ENCODE measurements around the gene WDTC1.
A peak's percentile ranks its signal among the peaks of the same experiment; 100 is the strongest.

Gene WDTC1

DNA sequence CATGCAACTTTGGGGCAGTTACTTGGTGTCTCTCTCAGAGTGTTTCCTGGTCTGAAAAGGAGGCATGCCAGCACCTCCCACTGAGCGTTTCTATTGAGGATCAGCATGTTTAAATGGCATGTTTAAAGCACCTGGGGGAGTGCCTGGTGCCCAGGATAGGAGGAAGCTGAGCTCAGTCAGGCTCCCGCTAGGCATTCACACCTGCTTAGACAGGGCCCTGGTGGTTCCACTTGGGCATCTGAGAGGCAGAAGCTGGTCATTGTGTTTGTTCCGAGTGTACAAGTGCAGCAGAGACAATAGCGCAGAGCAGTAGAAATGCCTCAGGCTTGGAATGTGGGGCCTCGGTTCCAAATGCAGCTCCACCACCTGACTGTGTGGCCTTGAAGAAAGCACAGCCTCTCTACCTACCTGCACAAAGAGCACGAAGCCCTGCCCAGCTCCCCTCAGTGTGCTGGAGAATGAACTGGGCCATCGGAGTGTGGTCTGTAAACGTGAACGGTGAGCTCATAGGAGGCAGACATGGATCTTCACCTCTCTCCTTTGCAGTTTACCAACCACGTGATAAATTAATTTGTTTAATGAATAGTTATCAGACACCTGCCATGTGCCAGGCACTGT is 67.3 kb downstream of the WDTC1 start:
- DNase-seq (ENCODE audit: low read depth, low spot score): no peak

- no peak for DNase-seq (ENCODE audit: low read depth, low spot score)
These were observed 68.2 kb downstream of the WDTC1 start for GRCh38 chr1:27302612-27303011.

DNA sequence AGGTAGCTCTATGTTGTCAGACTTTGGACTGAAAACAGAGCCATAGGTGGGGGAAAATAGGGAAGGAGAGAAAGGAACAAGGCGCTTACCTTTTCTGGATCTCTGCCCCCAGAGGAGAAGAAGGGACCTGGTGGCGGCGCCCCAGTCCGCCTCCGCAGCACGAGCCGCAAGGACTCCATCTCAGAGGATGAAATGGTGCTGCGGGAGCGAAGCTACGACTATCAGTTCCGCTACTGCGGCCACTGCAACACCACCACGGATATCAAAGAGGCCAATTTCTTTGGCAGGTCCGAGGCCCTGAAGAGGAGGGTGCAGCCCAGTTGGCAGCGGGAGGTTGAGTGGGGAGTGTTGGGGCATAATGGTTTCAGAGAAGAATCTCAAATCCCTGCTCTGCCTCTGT is 69.1 kb downstream of the WDTC1 start:
- no peak for DNase-seq (ENCODE audit: low read depth, low spot score)

GRCh38 chr1:27306071-27306470 is 71.6 kb downstream of the WDTC1 start:
- DNase-seq (ENCODE audit: low read depth, low spot score): no peak

DNA sequence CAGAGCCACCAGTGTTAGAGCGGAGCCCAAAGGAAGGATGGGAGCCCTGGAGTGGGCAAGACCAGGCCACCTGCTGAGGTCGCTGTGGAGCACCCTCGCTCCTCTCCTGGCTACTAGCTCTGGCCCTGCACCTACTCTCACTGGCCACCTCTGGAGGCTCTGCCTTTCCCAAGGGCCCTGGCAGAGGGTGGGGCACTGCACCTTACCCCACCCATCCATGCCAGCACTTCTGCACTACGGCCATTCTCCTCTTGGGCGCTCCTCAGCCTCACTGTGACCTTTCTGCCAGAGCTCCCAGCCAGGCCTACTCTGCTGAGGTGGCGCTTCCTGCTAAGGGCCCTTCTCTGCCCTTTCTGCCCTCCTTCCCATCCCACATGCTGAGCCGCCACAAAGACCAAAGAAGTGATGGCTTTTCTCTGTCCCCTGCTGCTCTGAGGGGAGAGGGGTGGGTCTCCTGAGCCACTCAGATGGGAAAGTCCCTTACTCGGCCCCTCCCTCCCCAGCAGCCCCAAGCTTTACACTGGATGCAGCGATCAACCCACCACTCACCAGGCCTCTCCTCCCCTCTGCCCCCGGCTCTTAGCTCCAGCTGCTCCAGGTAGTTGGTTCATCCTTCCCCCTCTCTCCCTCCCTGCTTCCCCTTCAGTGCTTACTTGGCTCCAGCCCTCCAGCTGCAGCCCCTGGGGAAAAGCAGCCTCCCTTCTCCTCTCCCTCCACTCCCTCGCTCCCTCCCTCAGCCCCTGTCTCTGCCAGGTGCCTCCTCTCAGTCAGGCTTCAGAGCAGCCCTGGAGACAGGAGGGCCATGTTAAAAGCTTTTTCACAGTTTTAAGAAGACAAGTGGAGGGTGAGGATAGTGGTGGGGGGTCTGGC is 72.7 kb downstream of the WDTC1 start:
- no peak for DNase-seq (ENCODE audit: low read depth, low spot score)

DNA sequence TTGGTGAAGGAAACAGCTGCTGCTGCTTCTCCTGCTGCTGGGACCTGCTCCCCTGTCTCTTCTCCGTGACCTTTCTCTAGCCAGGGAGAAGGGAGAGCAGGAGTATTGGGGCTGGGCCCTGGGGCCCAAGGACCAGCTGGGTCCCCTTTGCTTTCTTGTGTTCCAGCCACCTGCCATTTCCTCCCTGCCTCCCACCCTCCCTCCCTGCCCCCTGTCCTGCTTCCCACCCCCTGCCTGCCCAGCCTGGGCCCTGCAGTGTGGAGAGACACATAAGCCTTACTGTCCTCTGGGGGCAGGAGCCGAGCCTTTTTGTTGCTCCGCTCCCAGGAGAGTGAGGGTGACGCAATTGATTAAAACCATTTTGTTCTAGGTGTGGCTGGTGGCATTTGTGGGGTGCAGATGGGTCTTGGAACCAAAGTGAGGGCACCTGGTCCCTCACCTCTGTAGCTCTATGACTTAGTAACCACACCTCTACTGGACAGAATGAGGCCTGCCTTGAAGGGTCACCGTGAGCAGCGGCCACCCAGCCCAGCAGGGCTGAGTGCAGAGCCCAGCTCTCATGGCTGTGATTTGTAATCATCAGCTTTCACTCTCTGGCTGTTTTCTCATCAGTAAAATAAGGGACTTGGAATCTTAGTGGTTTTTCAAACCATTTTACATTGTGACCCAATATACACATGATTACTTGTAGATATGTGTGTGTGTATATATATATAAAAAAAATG is 73.6 kb downstream of the WDTC1 start:
- DNase-seq (ENCODE audit: low read depth, low spot score): no peak

- DNase-seq (ENCODE audit: low read depth, low spot score): no peak
These were observed 79.7 kb downstream of the WDTC1 start for GRCh38 chr1:27314169-27314568.

GRCh38 chr1:27314737-27315136 is 80.3 kb downstream of the WDTC1 start:
- no peak for DNase-seq (ENCODE audit: low read depth, low spot score)

GRCh38 chr1:27316860-27317259 is 82.4 kb downstream of the WDTC1 start:
- no peak for DNase-seq (ENCODE audit: low read depth, low spot score)

GRCh38 chr1:27318136-27318535 is 83.7 kb downstream of the WDTC1 start:
- no peak for DNase-seq (ENCODE audit: low read depth, low spot score)

DNA sequence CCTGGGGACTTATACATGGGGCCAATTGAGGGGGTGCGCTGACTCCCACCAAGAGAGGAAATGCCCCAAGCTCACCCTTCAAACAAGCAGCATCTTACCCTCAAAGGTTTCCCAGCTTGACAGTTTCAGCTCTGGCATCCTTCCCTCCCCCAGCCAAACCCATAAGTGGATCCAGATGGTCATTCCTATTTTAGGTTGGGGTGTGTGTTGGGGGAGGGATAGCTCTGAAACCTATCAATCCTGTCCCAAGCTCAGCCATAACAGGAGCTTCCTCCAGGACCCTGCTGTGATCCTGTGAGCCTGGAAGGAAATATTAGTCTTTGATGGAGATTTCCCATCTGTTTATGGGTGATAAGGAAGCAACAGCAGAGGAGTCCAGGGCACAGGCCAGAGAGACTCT is 84.2 kb downstream of the WDTC1 start:
- DNase-seq (ENCODE audit: low read depth, low spot score): no peak

DNA sequence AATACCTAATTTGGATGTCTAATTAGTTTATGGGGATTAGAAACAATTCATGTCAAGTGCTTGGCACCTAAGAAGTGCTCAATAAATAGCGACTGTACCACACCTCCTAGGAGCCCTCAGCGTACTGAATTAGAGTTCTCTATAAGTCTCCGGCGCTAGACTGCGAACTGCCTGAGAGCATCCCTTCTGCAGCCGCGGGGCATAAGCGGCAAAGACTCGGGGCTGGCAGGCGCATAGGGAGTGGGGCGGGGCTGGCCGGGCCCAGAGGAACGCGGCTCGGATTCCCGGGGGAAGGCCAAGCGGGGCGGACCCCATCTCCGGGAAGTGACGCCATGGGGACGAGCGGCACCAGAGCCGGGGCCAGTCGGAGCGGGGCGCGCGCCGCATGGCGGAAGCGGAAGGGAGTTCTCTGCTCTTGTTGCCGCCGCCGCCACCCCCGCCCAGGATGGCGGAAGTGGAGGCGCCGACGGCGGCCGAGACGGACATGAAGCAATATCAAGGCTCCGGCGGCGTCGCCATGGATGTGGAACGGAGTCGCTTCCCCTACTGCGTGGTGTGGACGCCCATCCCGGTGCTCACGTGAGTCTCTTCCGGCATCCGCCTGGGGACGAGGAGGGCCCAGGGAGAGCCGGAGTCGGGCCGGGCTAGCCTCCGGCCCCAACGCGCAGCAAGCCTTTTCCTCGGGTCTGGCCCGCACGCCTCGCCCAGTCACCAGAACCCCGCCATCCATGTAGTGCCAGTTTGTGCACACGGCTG is 87.6 kb downstream of the WDTC1 start, which contains the start of gene TMEM222:
TMEM222 (plus strand) TSS at position 351 of the 756 bp plus-strand sequence; CDS start at position 386, 35 bp downstream.
- DNase-seq (ENCODE audit: low read depth, low spot score): peak; percentile 91

DNA sequence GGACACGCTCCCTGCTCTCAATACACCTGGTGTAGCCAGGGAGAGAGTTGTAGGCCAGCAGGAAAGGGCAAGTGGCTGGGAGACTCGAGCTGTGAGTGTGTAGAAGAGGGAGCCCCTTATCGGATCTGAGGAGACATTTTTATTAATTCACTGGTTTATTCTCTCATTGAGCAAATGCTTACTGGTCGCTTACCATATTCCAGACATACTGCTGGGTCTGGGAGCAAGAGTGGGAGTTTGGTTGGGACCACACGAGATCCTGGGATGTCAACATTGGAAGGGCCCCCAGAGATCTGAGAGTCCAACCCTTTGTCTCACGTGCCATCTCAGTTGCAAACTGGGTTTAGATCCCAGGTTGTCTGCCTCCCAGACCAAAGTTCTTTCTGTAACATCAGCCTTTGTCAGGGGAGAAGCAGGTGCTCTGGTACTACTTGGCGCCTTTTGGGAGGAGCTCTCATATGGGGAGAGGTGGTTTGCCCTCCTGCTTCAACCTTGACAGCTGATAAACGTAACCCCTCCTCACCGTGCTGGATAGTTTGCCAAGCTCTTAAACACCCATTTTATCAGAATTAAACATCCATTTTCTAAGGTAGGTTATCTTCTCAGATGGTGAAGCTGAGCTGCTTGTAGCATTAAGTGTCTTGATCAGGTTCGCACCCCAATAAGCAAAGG is 88.3 kb downstream of the WDTC1 start:
- no peak for DNase-seq (ENCODE audit: low read depth, low spot score)

GRCh38 chr1:27325286-27325685 is 90.9 kb downstream of the WDTC1 start:
- DNase-seq (ENCODE audit: low read depth, low spot score): no peak

- no peak for DNase-seq (ENCODE audit: low read depth, low spot score)
These were observed 93.5 kb downstream of the WDTC1 start for GRCh38 chr1:27327964-27328363.

GRCh38 chr1:27330786-27331185 is 96.4 kb downstream of the WDTC1 start:
- DNase-seq (ENCODE audit: low read depth, low spot score): no peak

DNA sequence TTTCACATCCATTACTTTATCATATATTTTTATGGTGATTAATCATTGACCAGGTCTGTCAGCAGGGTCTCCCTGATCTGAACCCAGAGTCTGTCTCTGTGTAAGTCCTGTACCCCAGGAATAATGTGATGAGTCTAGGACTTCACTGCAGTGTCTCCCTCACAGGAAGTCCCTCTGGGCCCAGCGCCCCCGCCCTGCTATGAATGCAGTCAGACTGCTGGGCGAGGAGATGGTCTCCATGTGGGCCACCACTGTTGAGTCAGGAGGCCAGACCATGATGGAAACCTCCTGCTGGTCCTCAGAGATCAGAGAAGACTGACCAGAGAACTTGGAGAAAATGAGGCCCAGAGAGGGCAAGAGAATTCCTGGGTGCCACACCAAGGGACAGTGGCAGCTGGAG is 97.0 kb downstream of the WDTC1 start:
- no peak for DNase-seq (ENCODE audit: low read depth, low spot score)

GRCh38 chr1:27331922-27332321 is 97.5 kb downstream of the WDTC1 start:
- no peak for DNase-seq (ENCODE audit: low read depth, low spot score)

DNA sequence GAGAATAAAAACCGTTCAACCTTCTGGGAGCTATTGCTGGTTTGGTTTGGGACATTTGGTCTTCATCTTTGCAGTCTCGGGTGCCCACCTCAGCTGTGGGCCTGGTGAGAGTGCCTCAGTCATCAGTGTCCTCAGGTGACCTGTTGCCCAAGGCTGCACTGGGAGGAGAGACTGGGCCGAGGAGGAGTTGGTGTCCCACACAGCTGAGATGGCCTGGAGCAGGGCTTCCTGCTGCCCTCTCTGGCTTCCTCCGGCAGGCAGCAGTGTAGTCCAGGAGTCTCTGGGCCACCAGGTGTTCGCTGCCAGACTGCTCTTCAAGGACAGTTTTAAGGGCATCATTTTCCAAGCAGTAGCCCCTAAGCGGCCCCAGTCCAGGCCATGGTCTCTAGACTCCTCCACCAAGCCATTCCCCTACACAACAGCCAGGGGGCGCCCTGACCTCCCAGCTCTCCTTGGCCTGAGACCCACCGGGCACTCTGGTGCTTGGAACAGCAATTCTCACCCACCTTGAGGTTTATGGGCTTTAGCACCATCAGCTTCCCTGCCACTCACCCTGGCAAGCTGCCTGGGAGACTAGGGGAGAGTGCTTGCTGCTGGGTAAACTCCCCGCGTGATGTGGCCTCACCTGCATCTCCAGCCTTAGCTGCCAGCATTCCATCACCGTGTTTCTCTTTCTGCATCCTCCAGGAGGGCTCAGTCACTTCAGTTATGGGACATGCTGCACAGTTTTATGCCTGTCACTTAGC is 98.3 kb downstream of the WDTC1 start:
- DNase-seq (ENCODE audit: low read depth, low spot score): no peak

DNA sequence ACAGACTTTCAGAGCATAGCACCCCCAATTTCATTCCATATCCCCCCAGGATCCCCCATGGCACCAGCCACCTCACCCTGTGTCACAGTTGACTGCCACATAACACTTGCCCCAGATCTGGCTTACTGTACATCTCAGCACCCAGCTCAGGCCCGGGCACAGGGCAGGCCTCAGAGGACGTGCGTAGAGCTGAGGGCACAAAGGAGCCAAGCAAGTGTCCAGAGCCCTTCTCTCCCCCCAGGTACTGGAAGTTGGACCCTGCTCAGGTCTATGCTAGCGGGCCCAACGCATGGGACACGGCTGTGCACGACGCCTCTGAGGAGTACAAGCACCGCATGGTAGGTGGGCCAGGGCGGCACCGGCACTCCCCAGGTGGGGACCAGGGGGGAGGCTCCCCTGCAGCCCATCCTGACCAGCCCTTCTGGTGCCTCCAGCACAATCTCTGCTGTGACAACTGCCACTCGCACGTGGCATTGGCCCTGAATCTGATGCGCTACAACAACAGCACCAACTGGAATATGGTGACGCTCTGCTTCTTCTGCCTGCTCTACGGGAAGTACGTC is 99.4 kb downstream of the WDTC1 start:
- DNase-seq (ENCODE audit: low read depth, low spot score): no peak

Measured in smooth muscle cell of the brain vasculature (primary cell).